PC-3 (cell line): ENCODE results near the gene OOEP.

ENCODE experiments used
- EZH2 ChIP-seq: fragments of 300-600 bp; sonication (generic); IDR thresholded peaks from one replicate; pipeline ENCODE4 v1.6.1; 2017; ENCODE audit warnings: antibody characterized with exemption, mild to moderate bottlenecking, low read length; ENCODE audit not compliant: unreplicated experiment
- EZH2phosphoT487 ChIP-seq: fragments of 300-600 bp; sonication (generic); IDR thresholded peaks from 2 replicates; pipeline ENCODE4 v1.6.1; 2018; ENCODE audit warnings: mild to moderate bottlenecking, antibody characterized with exemption, low read length, borderline replicate concordance
- TF ChIP-seq, protein P1 (sequence below): fragments of 300-600 bp; sonication (generic); conservative IDR thresholded peaks from 2 replicates; pipeline ENCODE4 v1.5.1; 2017; ENCODE audit warnings: antibody characterized with exemption, low read depth, mild to moderate bottlenecking, low read length

DNA sequence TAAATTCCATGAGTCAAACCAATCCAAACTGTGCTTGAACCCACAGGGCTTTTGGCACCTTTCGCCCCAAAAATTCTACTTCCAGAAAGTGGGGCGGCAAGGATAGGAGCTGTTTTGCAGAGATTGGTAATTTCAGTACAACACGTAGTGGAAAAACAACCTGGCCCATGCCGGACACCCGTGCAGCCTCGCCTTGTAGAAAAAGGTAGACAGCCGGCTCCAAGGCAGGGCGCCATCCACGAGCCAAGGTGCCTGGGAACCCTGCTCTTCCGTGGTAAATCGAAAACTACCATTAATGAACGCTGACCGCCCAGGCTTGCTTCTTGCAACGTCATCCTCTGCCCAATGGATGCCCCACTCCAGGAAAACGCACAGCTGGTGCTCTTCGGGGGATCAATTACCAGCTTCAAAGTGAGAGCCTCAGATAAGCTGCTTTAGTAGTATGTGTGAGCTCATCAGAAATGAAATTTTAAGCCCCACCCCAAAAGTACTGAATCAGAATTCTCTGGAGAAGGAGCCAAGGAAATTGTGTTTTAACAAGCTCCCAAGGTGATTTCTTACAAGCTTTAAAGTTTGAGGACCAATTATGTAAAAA, 1.8 kb downstream of the OOEP start:
- TF ChIP-seq, protein P1, sequence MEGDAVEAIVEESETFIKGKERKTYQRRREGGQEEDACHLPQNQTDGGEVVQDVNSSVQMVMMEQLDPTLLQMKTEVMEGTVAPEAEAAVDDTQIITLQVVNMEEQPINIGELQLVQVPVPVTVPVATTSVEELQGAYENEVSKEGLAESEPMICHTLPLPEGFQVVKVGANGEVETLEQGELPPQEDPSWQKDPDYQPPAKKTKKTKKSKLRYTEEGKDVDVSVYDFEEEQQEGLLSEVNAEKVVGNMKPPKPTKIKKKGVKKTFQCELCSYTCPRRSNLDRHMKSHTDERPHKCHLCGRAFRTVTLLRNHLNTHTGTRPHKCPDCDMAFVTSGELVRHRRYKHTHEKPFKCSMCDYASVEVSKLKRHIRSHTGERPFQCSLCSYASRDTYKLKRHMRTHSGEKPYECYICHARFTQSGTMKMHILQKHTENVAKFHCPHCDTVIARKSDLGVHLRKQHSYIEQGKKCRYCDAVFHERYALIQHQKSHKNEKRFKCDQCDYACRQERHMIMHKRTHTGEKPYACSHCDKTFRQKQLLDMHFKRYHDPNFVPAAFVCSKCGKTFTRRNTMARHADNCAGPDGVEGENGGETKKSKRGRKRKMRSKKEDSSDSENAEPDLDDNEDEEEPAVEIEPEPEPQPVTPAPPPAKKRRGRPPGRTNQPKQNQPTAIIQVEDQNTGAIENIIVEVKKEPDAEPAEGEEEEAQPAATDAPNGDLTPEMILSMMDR = no peak
- TF ChIP-seq EZH2phosphoT487 (no peak), EZH2 (no peak)
